H1 (cell line): ENCODE results near the gene C1orf52. TPM values are rescaled to one million over a fixed set of nuclear protein-coding genes. Genes with fewer than 3 reads are reported as not detected.

Experiments
- ASH2L ChIP-seq: fragments of 200-600, 300-600 bp; sonication (generic); IDR thresholded peaks from one replicate; pipeline ENCODE4 v1.7.1; 2017; ENCODE audit warnings: low read length
- CREB1 ChIP-seq: IDR thresholded peaks from 2 replicates; pipeline ENCODE4 v1.6.1; 2012; ENCODE audit warnings: inconsistent platforms
- GABPA ChIP-seq: IDR thresholded peaks from 2 replicates; pipeline ENCODE4 v1.6.1; 2011; ENCODE audit warnings: mild to moderate bottlenecking, low read length, moderate library complexity, borderline replicate concordance; ENCODE audit not compliant: insufficient read depth
- GTF2F1 ChIP-seq: IDR thresholded peaks from 2 replicates; pipeline ENCODE4 v1.6.1; 2012; ENCODE audit warnings: low read depth, low read length, improper control_type of control experiment, borderline replicate concordance
- POLR2A ChIP-seq, 2 experiments: IDR thresholded peaks; 1 replicate in 1 of 2; 2 replicates in 1 of 2; pipeline ENCODE4 v1.6.1; 2011; ENCODE audit warnings: low read depth in 2 of 2, low read length in 2 of 2, mild to moderate bottlenecking in 2 of 2; ENCODE audit errors: control extremely low read depth in 1 of 2
- POU5F1 ChIP-seq: IDR thresholded peaks from 2 replicates; pipeline ENCODE4 v1.6.1; 2011; ENCODE audit warnings: low read depth, mild to moderate bottlenecking, low read length, moderate library complexity
- RAD21 ChIP-seq, 2 experiments: IDR thresholded peaks in 1 of 2; conservative IDR thresholded peaks in 1 of 2; 2 replicates each; pipeline ENCODE4 v1.6.1; 2011; ENCODE audit warnings: low read depth in 2 of 2, low read length in 2 of 2, improper control_type of control experiment in 1 of 2, inconsistent platforms in 1 of 2, mild to moderate bottlenecking in 1 of 2, moderate library complexity in 1 of 2
- RBBP5 ChIP-seq: IDR thresholded peaks from 2 replicates; pipeline ENCODE4 v1.7.1; 2012; ENCODE audit warnings: low read depth, mild to moderate bottlenecking, inconsistent platforms, low read length, moderate library complexity, borderline replicate concordance
- SIN3A ChIP-seq, 2 experiments: IDR thresholded peaks in 1 of 2; conservative IDR thresholded peaks in 1 of 2; 2 replicates each; pipeline ENCODE4 v1.6.1; 2011 to 2012; ENCODE audit warnings: low read length in 2 of 2, improper control_type of control experiment in 1 of 2, low read depth in 1 of 2, mild to moderate bottlenecking in 1 of 2
- SP1 ChIP-seq: IDR thresholded peaks from 2 replicates; pipeline ENCODE4 v1.6.1; 2011; ENCODE audit warnings: low read depth, low read length
- SRF ChIP-seq: IDR thresholded peaks from 2 replicates; pipeline ENCODE4 v1.6.1; 2011; ENCODE audit warnings: mild to moderate bottlenecking, low read depth, low read length, moderate library complexity
- TAF1 ChIP-seq: IDR thresholded peaks from 2 replicates; pipeline ENCODE4 v1.6.1; 2011; ENCODE audit warnings: mild to moderate bottlenecking, low read depth, low read length
- TAF7 ChIP-seq: optimal IDR thresholded peaks from 2 replicates; pipeline ENCODE3; 2011; ENCODE audit warnings: low read depth, mild to moderate bottlenecking, inconsistent platforms, low read length, moderate library complexity, borderline replicate concordance
- TEAD4 ChIP-seq: IDR thresholded peaks from 2 replicates; pipeline ENCODE4 v1.6.1; 2012; ENCODE audit warnings: low read depth, low read length, inconsistent platforms, mixed read lengths
- YY1 ChIP-seq: IDR thresholded peaks from 2 replicates; pipeline ENCODE4 v1.6.1; 2011; ENCODE audit warnings: low read depth, mild to moderate bottlenecking, low read length
- polyA plus RNA-seq, 7 experiments: library from polyadenylated mRNA; depleted of rRNA in 3 of 7; stranded (reverse) in 5 of 7; unstranded in 2 of 7; fragments of >200 nt in 5 of 7; fragments of 200-250 nt in 2 of 7; gene quantifications; 1 replicate in 5 of 7; 2 replicates in 1 of 7; 4 replicates in 1 of 7; pipeline versions ENCODE4 v1.2.1 to v1.2.3, GENCODE V29; 2011 to 2013; ENCODE audit warnings: missing spikeins in 2 of 7, mixed read lengths in 2 of 7
- total RNA-seq: library from RNA; stranded (reverse); fragmentation: NEBNext Ultra II Directional; extraction: Animal tissue kit (Norgen Biotek cat#: 25700); gene quantifications from 2 replicates; pipeline ENCODE4 v1.2.1, GENCODE V29; 2021

C1orf52 gene
- total and polyA plus RNA-seq, 2 of the 8 experiments (the other 6 are each of a cell fraction or from before 2014, with no cell fraction given), result 29.2 to 39.1 TPM

DNA sequence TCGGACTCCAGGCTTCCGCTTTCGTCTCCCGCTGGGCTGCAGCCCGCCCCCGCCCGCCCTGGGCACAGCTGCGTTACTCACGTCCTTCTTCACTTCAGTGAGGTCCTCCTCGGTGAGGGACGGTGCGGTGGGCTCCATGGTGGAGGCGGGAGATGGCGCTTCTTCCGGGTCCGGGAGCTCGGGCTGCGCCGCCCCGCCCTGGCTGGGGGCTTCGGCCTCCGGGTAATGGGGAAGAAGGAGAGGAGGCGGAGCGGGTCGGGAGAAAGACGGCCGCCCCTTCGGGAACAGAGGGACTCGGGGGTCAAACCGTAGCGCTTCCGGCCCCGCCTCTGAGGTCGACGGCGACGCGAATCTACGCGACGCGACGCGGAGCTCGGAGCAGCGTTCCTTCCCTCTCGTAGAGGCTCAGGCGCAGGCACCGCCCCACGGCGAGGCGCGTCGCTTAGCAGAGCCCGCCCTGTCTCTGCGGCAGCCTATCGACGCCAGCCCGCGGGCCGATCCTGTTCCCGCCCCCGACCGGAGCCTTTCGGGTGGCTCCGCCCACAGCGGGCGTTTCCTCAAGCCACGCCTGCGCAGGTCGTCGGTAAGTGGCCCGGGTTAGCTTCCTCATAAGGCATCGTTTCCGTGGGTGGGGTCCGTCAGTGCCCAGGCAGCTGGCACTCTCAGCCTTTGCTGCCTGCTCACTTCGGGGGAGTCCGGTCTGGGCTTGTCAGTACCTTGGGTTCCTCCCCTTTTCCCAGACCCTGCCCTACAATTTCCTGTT lies 16.9 kb upstream of the C1orf52 start, which contains the start of gene BCL10 (continued):
- TF ChIP-seq TAF7, result peak; percentile 79
- peak; percentile 45 to 75; a peak in 1 of 4 replicates for TF ChIP-seq SIN3A (conservative IDR thresholded peaks at IDR 0.05 in 1 of 2, IDR thresholded peaks at IDR 0.05 in 1 of 2; ENCODE audit: low read depth in 1 of 2, low read length in 2 of 2)
- TF ChIP-seq GABPA, result no peak
- TF ChIP-seq POLR2A (IDR thresholded peaks at IDR 0.05; ENCODE audit: control extremely low read depth in 1 of 2, low read depth in 2 of 2, low read length in 2 of 2), result peak; percentile 67 to 82
- peak; percentile 76 for TF ChIP-seq ASH2L
- TF ChIP-seq TEAD4, result no peak
- TF ChIP-seq RAD21 (IDR thresholded peaks at IDR 0.05 in 1 of 2, conservative IDR thresholded peaks at IDR 0.05 in 1 of 2; ENCODE audit: low read depth in 2 of 2, low read length in 2 of 2), result no peak; a peak in 1 of 4 replicates
- TF ChIP-seq POU5F1, result no peak
- TF ChIP-seq GTF2F1, result no peak
- peak; percentile 71; the same call in 1 of the 2 replicates for TF ChIP-seq SP1
- TF ChIP-seq TAF1, result peak; percentile 69
- 0 out of 2 replicates have a peak, but pooled peaks have one; percentile 16 for TF ChIP-seq YY1
- peak; percentile 93 for TF ChIP-seq SRF
- peak; percentile 86; the same call in 1 of the 2 replicates for TF ChIP-seq RBBP5
- TF ChIP-seq CREB1, result peak; percentile 98
